ENCODE results near the gene GPR137. TPM values are rescaled to one million over a fixed set of nuclear protein-coding genes. Genes with fewer than 3 reads are reported as not detected.

The GPR137 gene
- polyA plus RNA-seq, 4 donors = 16.5 to 27.9 (median 18.9) TPM

GRCh38 chr11:64275031-64275800 is 10.4 kb upstream of the GPR137 start:
- no peaks in the 10 kb centered on the region for H3K27me3 ChIP-seq (ENCODE audit: control insufficient read depth in 3 of 3, insufficient read depth in 3 of 3, low read length in 3 of 3)
- peaks cover 0 to 23% (median 2%) of the 10 kb centered on the region in 3 donors for H3K4me1 ChIP-seq (ENCODE audit: control insufficient read depth in 3 of 3, insufficient read depth in 2 of 3, low read depth in 1 of 3, low read length in 2 of 3)
- H3K27ac ChIP-seq (ENCODE audit: low read depth in 1 of 3, low read length in 2 of 3) = no peak overlapping the region
- 91 to 95% (median 94%) methylated on average over 15 of the region's 15 CpGs for WGBS, 3 donors
- peaks cover 7 to 57% (median 10%) of the 10 kb centered on the region in 3 donors for H3K36me3 ChIP-seq (ENCODE audit: control insufficient read depth in 3 of 3, insufficient read depth in 2 of 3, low read depth in 1 of 3, low read length in 3 of 3)
- DNase-seq = no peak
- H3K9me3 ChIP-seq (ENCODE audit: control insufficient read depth in 2 of 2, insufficient read depth in 1 of 2, low read depth in 1 of 2, low read length in 1 of 2) = no peaks in the 10 kb centered on the region
- no peak for FAIRE-seq
- H3K4me3 ChIP-seq (ENCODE audit: low read depth in 1 of 3, low read length in 3 of 3) = no peak overlapping the region

- Histone ChIP-seq H3K27ac (ENCODE audit: low read depth in 1 of 3, low read length in 2 of 3) (no peak overlapping the region), H3K36me3 (ENCODE audit: control insufficient read depth in 3 of 3, insufficient read depth in 2 of 3, low read depth in 1 of 3, low read length in 3 of 3) (peaks cover 7 to 61% (median 10%) of the 10 kb centered on the region in 3 donors), H3K4me3 (ENCODE audit: low read depth in 1 of 3, low read length in 3 of 3) (no peak overlapping the region), H3K9me3 (ENCODE audit: control insufficient read depth in 2 of 2, insufficient read depth in 1 of 2, low read depth in 1 of 2, low read length in 1 of 2) (no peaks in the 10 kb centered on the region), H3K27me3 (ENCODE audit: control insufficient read depth in 3 of 3, insufficient read depth in 3 of 3, low read length in 3 of 3) (no peaks in the 10 kb centered on the region), H3K4me1 (ENCODE audit: control insufficient read depth in 3 of 3, insufficient read depth in 2 of 3, low read depth in 1 of 3, low read length in 2 of 3) (peaks cover 0 to 23% (median 2%) of the 10 kb centered on the region in 3 donors)
- FAIRE-seq (no peak), DNase-seq (no peak)
- 82 to 93% (median 85%) methylated on average over 2 of the region's 2 CpGs for WGBS, 3 donors
Measured at GRCh38 chr11:64275841-64276240, 9.8 kb upstream of the GPR137 start.

- WGBS, 3 donors = 81 to 87% (median 84%) methylated on average over 15 to 17 of the region's 17 CpGs
- H3K4me3 ChIP-seq (ENCODE audit: low read depth in 1 of 3, low read length in 3 of 3) = no peak overlapping the region
- DNase-seq (peak in 1 of 2 donors; percentile 46), FAIRE-seq (no peak)
- no peaks in the 10 kb centered on the region for H3K9me3 ChIP-seq (ENCODE audit: control insufficient read depth in 2 of 2, insufficient read depth in 1 of 2, low read depth in 1 of 2, low read length in 1 of 2)
- H3K27ac ChIP-seq (ENCODE audit: low read depth in 1 of 3, low read length in 2 of 3) = no peak overlapping the region
- H3K27me3 ChIP-seq (ENCODE audit: control insufficient read depth in 3 of 3, insufficient read depth in 3 of 3, low read length in 3 of 3) = no peaks in the 10 kb centered on the region
- H3K4me1 ChIP-seq (ENCODE audit: control insufficient read depth in 3 of 3, insufficient read depth in 2 of 3, low read depth in 1 of 3, low read length in 2 of 3) = peaks cover 0 to 19% (median under 1%) of the 10 kb centered on the region in 3 donors
- H3K36me3 ChIP-seq (ENCODE audit: control insufficient read depth in 3 of 3, insufficient read depth in 2 of 3, low read depth in 1 of 3, low read length in 3 of 3) = peaks cover 7 to 69% (median 10%) of the 10 kb centered on the region in 3 donors
Measured at GRCh38 chr11:64276653-64277431, 8.8 kb upstream of the GPR137 start.

- no peak overlapping the region for H3K27ac ChIP-seq (ENCODE audit: low read depth in 1 of 3, low read length in 2 of 3)
- DNase-seq (no peak), FAIRE-seq (no peak)
- no peaks in the 10 kb centered on the region for H3K27me3 ChIP-seq (ENCODE audit: control insufficient read depth in 3 of 3, insufficient read depth in 3 of 3, low read length in 3 of 3)
- no peak overlapping the region for H3K4me3 ChIP-seq (ENCODE audit: low read depth in 1 of 3, low read length in 3 of 3)
- H3K4me1 ChIP-seq (ENCODE audit: control insufficient read depth in 3 of 3, insufficient read depth in 2 of 3, low read depth in 1 of 3, low read length in 2 of 3) = peaks cover 0 to 7% (median 4%) of the 10 kb centered on the region in 3 donors
- H3K9me3 ChIP-seq (ENCODE audit: control insufficient read depth in 2 of 2, insufficient read depth in 1 of 2, low read depth in 1 of 2, low read length in 1 of 2) = no peaks in the 10 kb centered on the region
- 86 to 90% (median 89%) methylated on average over 8 of the region's 8 CpGs for WGBS, 3 donors
- peaks cover 7 to 75% (median 10%) of the 10 kb centered on the region in 3 donors for H3K36me3 ChIP-seq (ENCODE audit: control insufficient read depth in 3 of 3, insufficient read depth in 2 of 3, low read depth in 1 of 3, low read length in 3 of 3)
Measured at GRCh38 chr11:64278576-64279190, 7.0 kb upstream of the GPR137 start.

- Histone ChIP-seq H3K36me3 (ENCODE audit: control insufficient read depth in 3 of 3, insufficient read depth in 2 of 3, low read depth in 1 of 3, low read length in 3 of 3) (peaks cover 4 to 52% (median 5%) of the 10 kb centered on the region in 3 donors), H3K27ac (ENCODE audit: low read depth in 1 of 3, low read length in 2 of 3) (no peak overlapping the region), H3K4me3 (ENCODE audit: low read depth in 1 of 3, low read length in 3 of 3) (no peak overlapping the region), H3K9me3 (ENCODE audit: control insufficient read depth in 2 of 2, insufficient read depth in 1 of 2, low read depth in 1 of 2, low read length in 1 of 2) (no peaks in the 10 kb centered on the region), H3K4me1 (ENCODE audit: control insufficient read depth in 3 of 3, insufficient read depth in 2 of 3, low read depth in 1 of 3, low read length in 2 of 3) (peaks cover 0 to 19% (median 4%) of the 10 kb centered on the region in 3 donors), H3K27me3 (ENCODE audit: control insufficient read depth in 3 of 3, insufficient read depth in 3 of 3, low read length in 3 of 3) (no peaks in the 10 kb centered on the region)
- FAIRE-seq (no peak), DNase-seq (no peak)
- WGBS, 3 donors = 94 to 96% (median 95%) methylated on average over 22 of the region's 22 CpGs
Measured at GRCh38 chr11:64281957-64282770, 3.5 kb upstream of the GPR137 start.

GRCh38 chr11:64283092-64283491 is 2.6 kb upstream of the GPR137 start:
- DNase-seq = no peak
- no peak overlapping the region for H3K27ac ChIP-seq (ENCODE audit: low read depth in 1 of 3, low read length in 2 of 3)
- 90 to 96% (median 91%) methylated on average over 3 of the region's 3 CpGs for WGBS, 3 donors
- H3K36me3 ChIP-seq (ENCODE audit: control insufficient read depth in 3 of 3, insufficient read depth in 2 of 3, low read depth in 1 of 3, low read length in 3 of 3) = peaks cover 4 to 50% (median 5%) of the 10 kb centered on the region in 3 donors
- no peak overlapping the region for H3K4me3 ChIP-seq (ENCODE audit: low read depth in 1 of 3, low read length in 3 of 3)
- peaks cover 0 to 19% (median 4%) of the 10 kb centered on the region in 3 donors for H3K4me1 ChIP-seq (ENCODE audit: control insufficient read depth in 3 of 3, insufficient read depth in 2 of 3, low read depth in 1 of 3, low read length in 2 of 3)
- H3K27me3 ChIP-seq (ENCODE audit: control insufficient read depth in 3 of 3, insufficient read depth in 3 of 3, low read length in 3 of 3) = no peaks in the 10 kb centered on the region
- no peaks in the 10 kb centered on the region for H3K9me3 ChIP-seq (ENCODE audit: control insufficient read depth in 2 of 2, insufficient read depth in 1 of 2, low read depth in 1 of 2, low read length in 1 of 2)
- FAIRE-seq = no peak

- Histone ChIP-seq H3K4me3 (ENCODE audit: low read depth in 1 of 3, low read length in 3 of 3) (peak within 1 kb of the TSS; percentile 71 to 79 (median 78)), H3K27me3 (ENCODE audit: control insufficient read depth in 3 of 3, insufficient read depth in 3 of 3, low read length in 3 of 3) (no peaks in the 10 kb centered on the region), H3K27ac (ENCODE audit: low read depth in 1 of 3, low read length in 2 of 3) (peak within 1 kb of the TSS; percentile 95 to 98 (median 97)), H3K9me3 (ENCODE audit: control insufficient read depth in 2 of 2, insufficient read depth in 1 of 2, low read depth in 1 of 2, low read length in 1 of 2) (no peaks in the 10 kb centered on the region), H3K4me1 (ENCODE audit: control insufficient read depth in 3 of 3, insufficient read depth in 2 of 3, low read depth in 1 of 3, low read length in 2 of 3) (peaks cover 0 to 19% (median 4%) of the 10 kb centered on the region in 3 donors), H3K36me3 (ENCODE audit: control insufficient read depth in 3 of 3, insufficient read depth in 2 of 3, low read depth in 1 of 3, low read length in 3 of 3) (peaks cover 0 to 42% (median 0%) of the 10 kb centered on the region in 3 donors)
- DNase-seq (peak; percentile 97), FAIRE-seq (no peak)
- WGBS, 3 donors = 3% methylated on average over 37 to 44 of the region's 44 CpGs
Measured at GRCh38 chr11:64284048-64284961, 1.3 kb upstream of the GPR137 start, which contains the start of gene BAD. Gene BAD, minus strand, starts transcription at chr11:64284665. Its CDS starts 297 bp downstream, at chr11:64284368.

All from small intestine (tissue), 7 donors.